IPS-18a (cell line): ENCODE data around the gene SLC4A1.

Source experiments
- H3K27ac ChIP-seq: one replicate; pipeline ENCODE4 v1.5.1; 2013; ENCODE audit warnings: low read length
- H3K27me3 ChIP-seq: one replicate; pipeline ENCODE4 v1.6.1; 2013; ENCODE audit warnings: mild to moderate bottlenecking, low read length; ENCODE audit not compliant: control insufficient read depth, insufficient read depth
- H3K36me3 ChIP-seq: one replicate; pipeline ENCODE4 v1.6.1; 2013; ENCODE audit warnings: low read depth, low read length; ENCODE audit not compliant: control insufficient read depth
- H3K4me1 ChIP-seq: one replicate; pipeline ENCODE4 v1.6.1; 2013; ENCODE audit warnings: low read depth, low read length; ENCODE audit not compliant: control insufficient read depth
- H3K4me3 ChIP-seq: one replicate; pipeline ENCODE4 v1.5.1; 2013; ENCODE audit warnings: low read length
- H3K9ac ChIP-seq: one replicate; pipeline ENCODE4 v1.6.1; 2013; ENCODE audit warnings: mild to moderate bottlenecking, low read length, moderate library complexity
- H3K9me3 ChIP-seq: one replicate; pipeline ENCODE4 v1.6.1; 2013; ENCODE audit warnings: low read depth, low read length; ENCODE audit not compliant: control insufficient read depth

The SLC4A1 gene

GRCh38 chr17:44229090-44229489, 38.8 kb downstream of the SLC4A1 start:
- Histone ChIP-seq H3K27me3 (no peaks in the 10 kb centered on the region), H3K27ac (no peak overlapping the region), H3K36me3 (no peaks in the 10 kb centered on the region), H3K4me3 (no peak overlapping the region), H3K9ac (no peak overlapping the region), H3K9me3 (no peaks in the 10 kb centered on the region), H3K4me1 (no peaks in the 10 kb centered on the region)

- Histone ChIP-seq H3K4me3 (no peak overlapping the region), H3K9ac (no peak overlapping the region)
Observed at GRCh38 chr17:44223541-44224071, 44.3 kb downstream of the SLC4A1 start.

GRCh38 chr17:44222112-44222869, 45.6 kb downstream of the SLC4A1 start:
- no peaks in the 10 kb centered on the region for H3K27me3 ChIP-seq
- H3K9me3 ChIP-seq = no peaks in the 10 kb centered on the region
- peaks cover 14% of the 10 kb centered on the region for H3K4me1 ChIP-seq
- H3K36me3 ChIP-seq = no peaks in the 10 kb centered on the region
- peak overlapping the region; percentile 79 for H3K4me3 ChIP-seq
- H3K27ac ChIP-seq = no peak overlapping the region
- peak overlapping the region; percentile 93 for H3K9ac ChIP-seq

More at GRCh38 chr17:44223541-44224071, 44.3 kb downstream of the SLC4A1 start:
- Histone ChIP-seq H3K27ac (no peak overlapping the region), H3K36me3 (no peaks in the 10 kb centered on the region), H3K27me3 (no peaks in the 10 kb centered on the region), H3K4me1 (peaks cover 6% of the 10 kb centered on the region), H3K9me3 (no peaks in the 10 kb centered on the region)

GRCh38 chr17:44221862-44222111, 46.1 kb downstream of the SLC4A1 start:
- Histone ChIP-seq H3K27me3 (no peaks in the 10 kb centered on the region), H3K9ac (peak overlapping the region; percentile 93), H3K9me3 (no peaks in the 10 kb centered on the region), H3K27ac (no peak overlapping the region), H3K4me1 (peaks cover 14% of the 10 kb centered on the region), H3K36me3 (peaks cover 3% of the 10 kb centered on the region), H3K4me3 (peak overlapping the region; percentile 79)

- H3K4me1 ChIP-seq = peaks cover 14% of the 10 kb centered on the region
- peak overlapping the region; percentile 79 for H3K4me3 ChIP-seq
- H3K36me3 ChIP-seq = peaks cover 8% of the 10 kb centered on the region
- H3K27me3 ChIP-seq = no peaks in the 10 kb centered on the region
- H3K27ac ChIP-seq = no peak overlapping the region
- peak overlapping the region; percentile 93 for H3K9ac ChIP-seq
- H3K9me3 ChIP-seq = no peaks in the 10 kb centered on the region
Observed at GRCh38 chr17:44221084-44221861, 46.7 kb downstream of the SLC4A1 start.

- Histone ChIP-seq H3K9ac (peak overlapping the region; percentile 93), H3K9me3 (no peaks in the 10 kb centered on the region), H3K27ac (peak overlapping the region; percentile 84), H3K4me3 (peak overlapping the region; percentile 79), H3K4me1 (peaks cover 14% of the 10 kb centered on the region), H3K27me3 (no peaks in the 10 kb centered on the region), H3K36me3 (peaks cover 17% of the 10 kb centered on the region)
Observed at GRCh38 chr17:44220213-44221083, 47.5 kb downstream of the SLC4A1 start.

- Histone ChIP-seq H3K27ac (peak within 1 kb of the TSS; percentile 84), H3K9me3 (no peaks in the 10 kb centered on the region), H3K36me3 (peaks cover 24% of the 10 kb centered on the region), H3K4me3 (peak within 1 kb of the TSS; percentile 85), H3K4me1 (peaks cover 14% of the 10 kb centered on the region), H3K9ac (peak within 1 kb of the TSS; percentile 93), H3K27me3 (no peaks in the 10 kb centered on the region)
Observed at GRCh38 chr17:44219616-44220212, 48.2 kb downstream of the SLC4A1 start, which contains the start of gene UBTF. TSS of gene UBTF (minus strand) at chr17:44219675. CDS start at chr17:44218229, 1,446 bp downstream.

- Histone ChIP-seq H3K36me3 (peaks cover 29% of the 10 kb centered on the region), H3K9ac (peak overlapping the region; percentile 67), H3K27me3 (no peaks in the 10 kb centered on the region), H3K27ac (no peak overlapping the region), H3K4me3 (peak overlapping the region; percentile 85), H3K9me3 (no peaks in the 10 kb centered on the region), H3K4me1 (peaks cover 14% of the 10 kb centered on the region)
Observed at GRCh38 chr17:44219108-44219615, 48.8 kb downstream of the SLC4A1 start.

GRCh38 chr17:44218344-44219107, 49.4 kb downstream of the SLC4A1 start:
- Histone ChIP-seq H3K36me3 (peaks cover 32% of the 10 kb centered on the region), H3K9ac (peak overlapping the region; percentile 81), H3K27ac (peak overlapping the region; percentile 68), H3K27me3 (no peaks in the 10 kb centered on the region), H3K4me1 (peaks cover 14% of the 10 kb centered on the region), H3K9me3 (no peaks in the 10 kb centered on the region), H3K4me3 (peak overlapping the region; percentile 85)

- peak overlapping the region; percentile 85 for H3K4me3 ChIP-seq
Observed at GRCh38 chr17:44217738-44218343, 50.1 kb downstream of the SLC4A1 start.

More at GRCh38 chr17:44217738-44218343, 50.1 kb downstream of the SLC4A1 start:
- Histone ChIP-seq H3K27ac (peak overlapping the region; percentile 68), H3K4me1 (peaks cover 11% of the 10 kb centered on the region), H3K36me3 (peaks cover 32% of the 10 kb centered on the region), H3K9ac (peak overlapping the region; percentile 81), H3K27me3 (no peaks in the 10 kb centered on the region), H3K9me3 (no peaks in the 10 kb centered on the region)
